OCI-LY7 (cell line): Measurements from ENCODE around the gene MECR. TPM values are rescaled to one million over a fixed set of nuclear protein-coding genes. Genes with fewer than 3 reads are reported as not detected.

Experiments used
- BruUV-seq: library from RNA; stranded (reverse); fragments of 400-500 nt; replicated peaks from 2 replicates; lab custom pipeline; 2021; lab: Mats Ljungman, UMichigan
- CTCF ChIA-PET: fragments of 300-600 bp; sonication (Branson Sonifier 250); formaldehyde crosslinking; loops from one replicate; lab custom pipeline; 2022; ENCODE audit warnings: antibody characterized with exemption; ENCODE audit not compliant: unreplicated experiment; lab: Charles Lee
- POLR2A ChIA-PET: fragments of 300-600 bp; sonication (Branson Sonifier 250); formaldehyde crosslinking; loops from one replicate; lab custom pipeline; 2022; ENCODE audit warnings: antibody characterized with exemption; lab: Charles Lee
- DNase-seq: peaks from one replicate; pipeline ENCODE4 v3.0.0-alpha.2; 2015; ENCODE audit warnings: low spot score
- H2AFZ ChIP-seq: fragments of 200-600 bp; sonication (generic), shearing (Covaris generic); 2 replicates; pipeline ENCODE4 v1.6.1; 2014; ENCODE audit warnings: mild to moderate bottlenecking, antibody characterized with exemption, low read length, moderate library complexity
- H3K27ac ChIP-seq: fragments of 200-600 bp; sonication (generic); 2 replicates; pipeline ENCODE4 v1.5.1; 2014; ENCODE audit warnings: mixed run types, low read depth, mild to moderate bottlenecking, moderate library complexity, low read length, inconsistent platforms; ENCODE audit not compliant: poor library complexity, severe bottlenecking
- H3K36me3 ChIP-seq: fragments of 200-600 bp; sonication (generic); 2 replicates; pipeline ENCODE4 v1.6.1; 2014; ENCODE audit warnings: mild to moderate bottlenecking, antibody characterized with exemption, low read length, moderate library complexity, mixed read lengths; ENCODE audit not compliant: insufficient read depth
- H3K4me1 ChIP-seq: fragments of 200-600 bp; sonication (generic); 2 replicates; pipeline ENCODE4 v1.5.1; 2014; ENCODE audit warnings: mild to moderate bottlenecking, low read length; ENCODE audit not compliant: insufficient read depth, poor library complexity, severe bottlenecking
- H3K4me2 ChIP-seq: fragments of 200-600 bp; sonication (generic); 2 replicates; pipeline ENCODE4 v1.6.1; 2014; ENCODE audit warnings: mild to moderate bottlenecking, low read length
- H3K4me3 ChIP-seq: fragments of 200-600 bp; sonication (generic); 2 replicates; pipeline ENCODE4 v1.5.1; 2014; ENCODE audit warnings: mild to moderate bottlenecking, low read depth, low read length; ENCODE audit not compliant: poor library complexity, severe bottlenecking
- H3K79me2 ChIP-seq: fragments of 200-600 bp; sonication (generic); 2 replicates; pipeline ENCODE4 v1.6.1; 2016; ENCODE audit warnings: low read depth, mild to moderate bottlenecking, low read length, moderate library complexity, mixed read lengths; ENCODE audit not compliant: insufficient read depth
- H3K9me2 ChIP-seq: fragments of 200-600 bp; sonication (generic); 2 replicates; pipeline ENCODE4 v1.6.1; 2016; ENCODE audit warnings: mild to moderate bottlenecking, low read length, mixed read lengths; ENCODE audit not compliant: insufficient read depth
- H3K9me3 ChIP-seq: fragments of 200-600 bp; sonication (generic); 2 replicates; pipeline ENCODE4 v1.6.1; 2014; ENCODE audit warnings: mild to moderate bottlenecking, mixed run types, low read length, mixed read lengths
- H4K20me1 ChIP-seq: fragments of 200-600 bp; sonication (generic); 2 replicates; pipeline ENCODE4 v1.6.1; 2014; ENCODE audit warnings: mild to moderate bottlenecking, antibody characterized with exemption, low read length, moderate library complexity, mixed read lengths; ENCODE audit not compliant: insufficient read depth
- CTCF ChIP-seq: fragments of 200-600 bp; sonication (generic); conservative IDR thresholded peaks from 2 replicates; pipeline ENCODE4 v1.5.1; 2014; ENCODE audit warnings: mild to moderate bottlenecking, antibody characterized with exemption, low read length, moderate library complexity, mixed read lengths
- EZH2phosphoT487 ChIP-seq: fragments of 200-600 bp; sonication (generic); IDR thresholded peaks from 2 replicates; pipeline ENCODE4 v1.6.1; 2018; ENCODE audit warnings: low read depth, borderline replicate concordance, mild to moderate bottlenecking, mixed run types, antibody characterized with exemption, low read length, moderate library complexity, mixed read lengths
- intact Hi-C: fragments of 100-400 bp; cut with micrococcal nuclease; formaldehyde crosslinking; loops from one replicate; pipeline ENCODE4 v1.10.0; 2022; ENCODE audit not compliant: unreplicated experiment
- total RNA-seq, 2 experiments: library from RNA; depleted of rRNA in 1 of 2; stranded (reverse); fragments of >200 nt in 1 of 2; shearing (Covaris generic) in 1 of 2; gene quantifications; 2 replicates each; pipeline ENCODE4 v1.2.3, GENCODE V29; 2014 to 2022

MECR gene
- total RNA-seq, 2 experiments from 2014 or later = 33.3 to 33.5 TPM

DNA sequence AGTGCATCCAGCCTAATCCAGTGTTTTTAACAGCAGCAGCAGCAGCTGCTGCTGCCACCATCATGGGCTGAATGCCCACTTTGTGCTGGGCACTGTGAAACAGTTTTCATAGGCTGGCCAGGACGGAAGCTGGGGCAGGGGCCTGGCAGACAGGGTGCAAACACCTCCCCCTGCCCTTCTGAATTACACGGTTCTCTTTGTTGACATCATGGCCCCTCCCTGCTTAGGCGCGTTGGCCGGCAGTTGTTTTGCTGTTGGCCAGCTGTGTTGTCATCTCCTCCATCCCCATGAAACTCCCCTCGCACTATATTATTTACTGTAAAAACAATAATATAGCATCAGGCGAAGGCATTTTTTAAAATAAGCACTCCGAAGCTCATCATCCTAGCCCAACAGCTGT lies 38.6 kb upstream of the MECR start:
- Histone ChIP-seq H4K20me1 (no peaks in the 10 kb centered on the region), H3K79me2 (no peaks in the 10 kb centered on the region), H3K9me2 (no peaks in the 10 kb centered on the region), H3K27ac (no peak overlapping the region), H3K4me3 (no peak overlapping the region), H2AFZ (no peak overlapping the region), H3K9me3 (no peaks in the 10 kb centered on the region), H3K36me3 (no peaks in the 10 kb centered on the region), H3K4me2 (no peak overlapping the region), H3K4me1 (no peaks in the 10 kb centered on the region)
- ChIA-PET POLR2A (interaction anchor here (0.6 kb wide), 1 partner anchor 1777 kb away, joined by 3 read pairs; no protein-coding TSS in a partner anchor), CTCF (no interaction called here)
- DNase-seq = no peak
- BruUV-seq = no TSS peak
- no peak for TF ChIP-seq EZH2phosphoT487
- no peak for TF ChIP-seq CTCF
- intact Hi-C loops = no loop called here

DNA sequence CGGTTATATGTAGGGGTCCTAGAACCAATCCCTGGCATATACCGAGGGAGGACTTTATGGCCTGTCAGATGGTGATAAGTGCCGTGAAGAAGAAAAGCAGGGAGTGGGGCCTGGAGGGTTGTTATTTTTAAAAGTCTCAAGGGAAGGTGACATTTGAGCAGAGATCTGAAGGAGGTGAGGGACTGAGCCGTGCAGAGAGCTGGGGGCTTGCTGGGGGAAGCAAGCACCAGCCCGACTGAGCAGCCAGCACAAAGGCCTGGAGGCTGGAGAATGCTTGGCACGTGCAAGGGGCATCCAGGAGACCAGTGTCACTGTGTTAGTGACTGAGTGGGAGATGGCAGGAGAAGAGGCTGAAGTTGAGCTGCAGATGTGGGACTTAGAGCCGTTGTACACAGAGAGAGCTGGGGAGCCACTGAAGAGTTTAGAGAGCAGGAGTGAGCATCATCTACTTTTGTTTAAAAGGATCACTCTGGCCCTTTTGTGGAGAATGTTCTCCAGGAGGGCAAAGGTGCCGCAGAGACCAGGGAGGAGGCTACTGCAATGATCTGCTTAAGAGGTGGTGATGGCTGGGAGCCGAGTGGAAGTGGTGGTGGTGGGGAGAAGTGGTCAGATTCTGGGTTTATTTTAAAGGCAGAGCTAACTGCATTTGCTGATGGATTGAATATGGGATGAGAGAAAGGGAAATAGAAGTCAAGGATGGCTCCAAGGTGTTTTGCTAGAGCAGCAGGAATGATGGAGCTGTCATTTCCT lies 36.8 kb upstream of the MECR start:
- Histone ChIP-seq H3K9me2 (no peaks in the 10 kb centered on the region), H3K4me1 (no peaks in the 10 kb centered on the region), H3K79me2 (no peaks in the 10 kb centered on the region), H4K20me1 (no peaks in the 10 kb centered on the region), H3K4me3 (no peak overlapping the region), H3K4me2 (no peak overlapping the region), H3K36me3 (no peaks in the 10 kb centered on the region), H3K27ac (no peak overlapping the region), H3K9me3 (no peaks in the 10 kb centered on the region), H2AFZ (no peak overlapping the region)
- CTCF ChIA-PET = interaction anchor here (0.5 kb wide), 1 partner anchor 768 kb away, joined by 3 read pairs; no protein-coding TSS in a partner anchor
- intact Hi-C loops = no loop called here
- POLR2A ChIA-PET = no interaction called here
- no peak for TF ChIP-seq EZH2phosphoT487
- no peak for TF ChIP-seq CTCF
- DNase-seq = no peak
- no TSS peak for BruUV-seq

DNA sequence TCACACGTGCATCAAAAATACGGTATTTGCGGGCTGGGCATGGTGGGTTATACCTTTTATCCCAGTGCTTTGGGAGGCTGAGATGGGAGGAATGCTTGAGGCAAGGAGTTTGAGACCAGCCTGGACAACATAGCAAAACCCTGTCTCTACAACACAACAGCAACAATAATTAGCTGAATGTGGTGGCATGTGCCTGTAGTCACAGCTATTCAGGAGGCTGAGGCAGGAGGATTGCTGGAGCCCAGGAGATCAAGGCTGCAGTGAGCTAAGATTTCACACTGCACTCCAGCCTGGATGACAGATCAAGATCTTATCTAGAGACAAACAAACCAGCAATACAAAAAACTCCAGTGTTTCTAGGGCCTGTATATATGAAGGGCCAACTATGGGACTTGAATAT lies 36.2 kb upstream of the MECR start:
- TF ChIP-seq CTCF (no peak), EZH2phosphoT487 (no peak)
- Histone ChIP-seq H3K79me2 (no peaks in the 10 kb centered on the region), H3K4me2 (no peak overlapping the region), H3K27ac (no peak overlapping the region), H4K20me1 (no peaks in the 10 kb centered on the region), H3K4me3 (no peak overlapping the region), H3K9me2 (no peaks in the 10 kb centered on the region), H3K36me3 (no peaks in the 10 kb centered on the region), H2AFZ (no peak overlapping the region), H3K9me3 (no peaks in the 10 kb centered on the region), H3K4me1 (no peaks in the 10 kb centered on the region)
- POLR2A ChIA-PET = no interaction called here
- no TSS peak for BruUV-seq
- no peak for DNase-seq
- CTCF ChIA-PET = interaction anchor here (0.5 kb wide), 1 partner anchor 768 kb away, joined by 3 read pairs; no protein-coding TSS in a partner anchor
- intact Hi-C loops = no loop called here
